HG03442 (cell line): Measurements from ENCODE around the gene HOXA5.

ENCODE experiments used
- ATAC-seq: cut with Tn5 transposase; IDR thresholded peaks from one replicate; pipeline ENCODE4 v1.9.1; 2021; ENCODE audit warnings: mild to moderate bottlenecking, moderate library complexity; ENCODE audit not compliant: unreplicated experiment

HOXA5 gene

GRCh38 chr7:27171637-27172314, 28.3 kb upstream of the HOXA5 start:
- no peak for ATAC-seq

- no peak for ATAC-seq
Observed at GRCh38 chr7:27171325-27171636, 27.8 kb upstream of the HOXA5 start.

DNA sequence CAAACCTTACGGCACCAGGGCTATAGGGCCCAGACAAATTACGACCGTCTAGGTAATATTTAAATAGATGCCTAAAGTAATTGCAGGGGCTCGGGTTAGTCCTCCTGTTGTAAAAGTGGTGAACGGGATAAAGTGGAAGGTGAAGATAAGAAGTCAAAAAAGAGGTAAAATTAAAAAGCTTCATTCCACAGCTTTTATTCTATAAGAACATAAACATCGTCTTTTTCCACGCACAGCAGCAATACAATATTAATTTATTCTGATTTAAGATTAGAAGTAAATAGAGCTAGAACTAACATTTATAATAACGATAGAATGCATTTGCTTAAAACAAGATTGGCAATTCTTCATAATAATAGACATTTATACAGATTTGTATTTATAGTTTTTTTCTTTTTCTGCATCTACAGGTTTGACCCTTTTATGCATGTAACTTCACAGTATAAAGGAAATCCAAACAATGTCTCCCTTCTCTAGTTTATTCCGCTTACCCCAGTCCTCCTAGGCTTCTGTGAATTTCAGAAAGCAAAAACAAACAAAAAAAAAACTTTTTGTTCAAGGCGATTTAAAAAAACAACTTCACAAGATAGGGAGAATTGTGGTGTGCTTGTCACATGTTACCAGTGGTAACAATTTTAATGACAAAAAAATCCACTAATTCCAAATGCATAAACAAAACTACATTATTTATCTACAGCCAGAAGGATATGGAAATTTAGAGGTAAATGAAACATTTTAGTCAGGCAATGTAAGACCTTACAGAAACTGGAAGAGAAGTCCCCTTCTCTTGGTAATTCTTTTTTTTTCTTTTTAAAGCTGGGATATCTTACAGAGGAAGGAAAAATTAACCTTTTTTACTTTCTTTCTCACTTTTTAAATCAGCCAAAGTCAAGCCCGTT, 27.2 kb upstream of the HOXA5 start:
- ATAC-seq = no peak

GRCh38 chr7:27169658-27170425, 26.4 kb upstream of the HOXA5 start:
- no peak for ATAC-seq

DNA sequence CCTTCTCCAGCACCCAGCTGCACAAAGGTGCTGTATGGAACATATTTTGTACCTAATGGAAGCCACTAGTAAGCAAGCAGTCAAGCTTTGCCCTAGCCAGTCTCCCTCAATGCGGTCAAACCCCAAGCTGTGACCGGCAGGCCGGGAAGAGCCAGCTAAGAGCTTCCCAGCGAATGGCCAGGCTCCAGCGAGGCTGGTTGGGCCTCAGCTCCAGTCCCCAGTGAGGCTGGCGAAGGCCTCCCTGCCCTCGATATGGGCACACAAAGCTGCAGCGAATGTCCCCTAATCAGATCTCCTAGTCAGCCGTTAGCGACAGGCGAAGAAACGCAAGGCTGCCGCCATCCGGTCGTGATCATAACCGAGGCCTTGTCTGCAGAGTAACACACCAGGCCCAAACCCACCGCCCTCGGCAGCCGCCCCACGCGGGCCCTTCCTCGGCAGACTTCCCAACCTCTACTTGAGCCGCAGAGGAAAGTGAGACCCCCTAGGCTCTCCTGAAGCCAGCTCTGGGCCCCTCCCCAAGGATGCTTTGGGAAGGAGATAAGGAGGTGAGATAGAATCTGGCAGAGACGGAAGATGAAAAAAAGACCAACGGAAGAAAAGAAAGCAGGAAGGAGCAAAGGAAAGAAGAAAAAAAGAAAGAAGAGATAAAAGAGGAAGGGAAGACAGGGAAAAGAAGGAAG, 24.9 kb upstream of the HOXA5 start:
- ATAC-seq = no peak

DNA sequence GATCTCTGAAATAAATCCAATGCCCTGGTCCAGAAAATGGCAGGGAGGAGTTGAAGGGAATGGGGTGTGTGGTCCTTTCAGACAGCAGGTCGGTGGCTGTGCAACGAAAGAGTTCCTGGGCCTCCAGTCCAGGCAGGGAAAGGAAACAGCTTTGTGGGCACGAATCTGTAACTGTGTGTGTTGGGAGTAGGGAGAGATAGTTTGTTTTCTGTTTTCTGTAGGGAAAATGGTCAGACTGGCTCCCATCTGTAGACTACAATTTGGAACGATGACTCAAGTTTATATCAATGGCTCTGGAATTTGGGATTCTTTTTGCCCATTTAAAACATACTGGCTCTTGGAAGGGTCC, 24.4 kb upstream of the HOXA5 start:
- ATAC-seq = no peak

DNA sequence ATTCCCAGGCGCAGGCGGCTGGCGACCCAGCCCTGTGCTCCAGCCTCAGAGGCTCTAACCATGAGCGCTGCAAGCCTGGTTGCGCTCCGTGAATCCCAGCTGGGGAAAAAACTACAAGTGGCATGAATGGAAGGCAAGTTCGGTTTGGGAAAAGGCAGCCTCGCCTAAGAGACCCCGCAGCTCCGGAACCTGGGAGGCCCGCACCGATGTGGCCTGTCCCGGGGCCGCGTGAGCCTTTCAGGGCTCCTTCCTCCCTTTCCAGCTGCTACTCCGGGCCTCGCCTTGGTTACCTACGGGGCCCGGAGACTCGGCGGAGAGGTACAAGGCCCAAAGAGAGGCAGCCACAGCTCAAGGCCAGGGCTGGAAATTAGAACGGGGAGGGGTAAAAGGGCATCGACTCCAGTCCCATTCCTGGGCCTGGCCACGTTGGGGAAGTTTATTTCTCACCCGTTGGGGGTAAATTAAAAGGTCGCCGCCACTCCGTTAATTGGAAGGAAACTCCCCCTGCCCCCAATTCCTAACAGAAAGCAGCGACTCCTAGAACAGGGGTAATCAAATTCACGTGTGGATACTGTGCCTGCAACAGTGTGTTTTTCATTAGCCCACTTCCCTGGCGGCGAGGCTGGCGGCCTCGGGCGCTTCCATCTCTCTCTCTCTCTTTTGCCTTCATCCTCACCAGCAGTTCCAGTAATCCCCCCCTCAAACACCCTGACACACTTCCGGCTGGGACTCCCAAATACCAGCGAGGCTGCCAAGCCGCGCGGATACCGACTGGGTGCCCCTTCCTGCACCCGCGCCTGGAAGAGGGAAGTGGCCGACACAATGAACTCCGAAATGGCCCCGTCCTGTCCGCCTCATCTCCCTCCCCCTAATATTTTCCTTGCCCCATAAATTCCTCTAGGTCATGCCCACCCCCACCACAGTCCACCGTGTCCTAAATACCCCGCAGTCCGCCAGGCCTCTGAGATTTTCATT, 23.3 kb upstream of the HOXA5 start:
- ATAC-seq = no peak

DNA sequence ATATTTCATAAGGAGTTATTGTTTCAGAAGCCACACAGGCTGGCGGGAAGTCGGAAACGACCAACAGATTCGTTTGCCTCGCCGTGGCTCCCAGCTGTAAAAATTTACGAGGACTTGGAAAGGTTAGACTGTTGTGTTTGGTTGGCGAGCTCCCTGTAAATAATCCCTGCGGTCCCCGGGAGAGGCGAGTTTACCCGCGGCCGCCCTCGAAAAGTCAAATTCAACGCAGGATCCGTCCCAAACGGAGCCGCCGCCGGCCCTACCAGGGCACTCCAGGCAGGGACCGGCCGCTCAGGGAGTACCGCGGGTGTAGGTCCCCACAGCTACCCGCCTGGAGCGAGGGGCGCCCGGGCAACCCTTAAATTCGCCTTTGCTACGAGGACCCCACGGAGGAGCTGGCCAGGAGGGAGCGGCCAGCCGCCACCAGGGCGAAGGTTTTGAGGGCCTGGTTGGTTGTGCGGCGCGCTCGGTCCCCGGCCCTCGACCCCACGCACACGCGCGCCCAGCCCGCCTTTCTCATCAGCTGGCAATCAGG, 22.6 kb upstream of the HOXA5 start:
- no peak for ATAC-seq

DNA sequence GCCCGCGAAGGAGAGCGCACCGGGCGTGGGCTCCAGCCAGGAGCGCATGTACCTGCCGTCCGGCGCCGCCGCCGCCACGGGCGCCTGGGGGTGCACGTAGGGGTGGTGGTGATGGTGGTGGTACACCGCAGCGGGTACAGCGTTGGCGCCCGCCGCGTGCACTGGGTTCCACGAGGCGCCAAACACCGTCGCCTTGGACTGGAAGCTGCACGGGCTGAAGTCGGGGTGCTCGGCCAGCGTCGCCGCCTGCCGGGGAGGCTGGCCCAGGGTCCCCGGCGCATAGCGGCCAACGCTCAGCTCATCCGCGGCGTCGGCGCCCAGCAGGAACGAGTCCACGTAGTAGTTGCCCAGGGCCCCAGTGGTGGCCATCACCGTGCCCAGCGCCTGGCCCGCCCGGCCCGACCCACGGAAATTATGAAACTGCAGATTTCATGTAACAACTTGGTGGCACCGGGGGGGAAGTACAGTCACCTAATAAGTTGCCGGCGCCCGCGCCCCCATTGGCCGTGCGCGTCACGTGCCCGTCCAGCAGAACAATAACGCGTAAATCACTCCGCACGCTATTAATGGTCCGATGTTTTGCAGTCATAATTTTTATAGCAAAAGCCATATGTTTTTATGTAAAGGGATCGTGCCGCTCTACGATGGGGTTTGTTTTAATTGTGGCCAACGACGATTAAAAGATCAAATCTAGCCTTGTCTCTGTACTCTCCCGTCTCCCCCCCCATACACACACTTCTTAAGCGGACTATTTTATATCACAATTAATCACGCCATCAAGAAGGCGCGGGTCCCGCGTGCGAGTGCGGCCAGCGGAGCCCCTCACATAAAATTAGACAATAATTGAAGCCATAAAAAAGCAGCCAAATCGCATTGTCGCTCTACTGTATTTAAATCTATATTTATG, 21.9 kb upstream of the HOXA5 start, which contains the start of gene HOXA9:
HOXA9 (minus strand) TSS at position 449 of the 907 bp plus-strand sequence; CDS start at position 369, 80 bp downstream.
- no peak for ATAC-seq

GRCh38 chr7:27164367-27165088, 21.0 kb upstream of the HOXA5 start:
- ATAC-seq = no peak

- ATAC-seq = no peak
Observed at GRCh38 chr7:27164045-27164366, 20.5 kb upstream of the HOXA5 start.

- ATAC-seq = no peak
Observed at GRCh38 chr7:27163288-27164044, 20.0 kb upstream of the HOXA5 start.

- no peak for ATAC-seq
Observed at GRCh38 chr7:27162561-27163287, 19.2 kb upstream of the HOXA5 start.

DNA sequence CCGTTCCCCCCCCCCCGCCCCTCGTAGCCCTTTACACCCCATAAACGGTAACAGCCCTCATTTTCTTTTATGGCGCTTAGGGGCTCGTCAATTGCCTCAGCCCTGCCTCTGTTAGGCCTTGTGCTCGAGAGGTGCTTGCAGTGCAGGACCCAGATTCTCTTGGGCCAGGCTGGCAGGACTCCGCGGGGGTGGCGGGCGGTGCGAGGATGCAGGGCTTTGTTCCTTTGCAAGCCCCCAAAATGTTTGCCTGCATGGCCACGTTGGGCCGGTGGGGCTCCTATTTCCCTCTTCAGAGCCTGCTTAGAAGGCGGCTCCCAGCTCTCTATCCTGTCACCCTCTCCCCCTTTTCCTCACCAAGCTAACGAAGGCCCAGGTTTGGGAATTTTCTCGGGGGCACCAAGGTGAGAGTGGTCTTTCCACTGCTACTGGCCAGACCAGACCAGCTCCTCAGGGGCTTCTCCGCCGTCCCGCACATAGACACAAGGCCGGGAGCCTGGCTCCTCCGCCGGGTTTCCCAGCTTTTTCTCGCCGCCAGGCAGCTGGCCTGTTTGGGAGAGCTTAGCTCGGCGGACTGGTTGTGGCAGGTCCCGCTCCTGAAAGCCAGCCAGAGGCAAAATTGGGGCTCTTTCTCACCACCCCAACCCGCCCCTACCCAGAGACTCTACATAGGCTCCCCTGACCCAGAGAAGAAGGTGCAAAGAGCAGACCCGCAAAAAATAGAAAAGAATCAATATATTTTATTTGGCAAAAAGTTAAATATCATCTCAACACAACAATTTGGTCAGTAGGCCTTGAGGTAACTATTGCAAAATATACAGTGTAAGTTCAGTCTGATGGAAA, 18.5 kb upstream of the HOXA5 start:
- ATAC-seq = no peak

DNA sequence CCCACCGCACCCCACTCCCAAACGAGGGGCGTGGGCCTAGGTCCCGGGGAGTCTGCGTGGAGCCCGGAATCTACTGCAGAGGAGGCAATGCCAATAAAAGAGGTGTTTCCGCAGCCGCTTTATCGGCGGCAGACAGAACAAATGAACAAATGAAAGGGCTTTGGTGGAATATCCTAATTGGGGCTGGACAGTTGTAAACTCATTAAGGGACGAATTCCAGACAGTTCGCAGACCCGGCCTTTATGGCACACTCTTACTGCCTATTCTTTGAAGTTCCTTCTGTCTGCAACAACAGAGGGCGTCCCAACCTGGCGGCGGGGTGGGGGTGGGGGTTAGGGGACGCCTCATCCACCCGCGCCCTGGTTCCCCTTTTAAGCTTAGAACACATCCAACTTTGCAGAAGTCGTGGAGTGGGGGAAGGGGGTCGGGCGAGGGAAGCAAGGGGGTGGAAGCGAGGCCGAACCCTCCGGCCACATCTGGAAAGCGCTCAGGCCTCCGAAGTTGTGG, 17.8 kb upstream of the HOXA5 start:
- ATAC-seq = no peak
